Transverse colon (tissue), 4 donors: ENCODE data around the gene MAP9.

ENCODE experiments used
- EP300 ChIP-seq: sonication (generic); formaldehyde crosslinking; IDR thresholded peaks from one replicate; pipeline ENCODE4 v1.6.1; 2017; ENCODE audit warnings: antibody characterized with exemption, low read depth
- POLR2A ChIP-seq: fragments of 450-650 bp; IDR thresholded peaks from one replicate; pipeline ENCODE4 v1.6.1; 2016; ENCODE audit warnings: antibody characterized with exemption, mild to moderate bottlenecking, moderate library complexity
- POLR2AphosphoS5 ChIP-seq, 3 donors: sonication (generic); formaldehyde crosslinking; IDR thresholded peaks; one replicate each; pipeline ENCODE4 v1.6.1; 2016; ENCODE audit warnings: antibody characterized with exemption in 3 of 3
- TF ChIP-seq, protein P1 (sequence below), 5 experiments: fragments of 200-600 bp in 3 of 5; fragments of 450-650 bp in 2 of 5; sonication (generic) in 3 of 5; IDR thresholded peaks; 1 replicate in 2 of 5; 2 replicates in 3 of 5; pipeline ENCODE4 v1.5.1; 2016 to 2017; ENCODE audit warnings: antibody characterized with exemption in 5 of 5, inconsistent platforms in 3 of 5, mild to moderate bottlenecking in 2 of 5, moderate library complexity in 1 of 5

DNA sequence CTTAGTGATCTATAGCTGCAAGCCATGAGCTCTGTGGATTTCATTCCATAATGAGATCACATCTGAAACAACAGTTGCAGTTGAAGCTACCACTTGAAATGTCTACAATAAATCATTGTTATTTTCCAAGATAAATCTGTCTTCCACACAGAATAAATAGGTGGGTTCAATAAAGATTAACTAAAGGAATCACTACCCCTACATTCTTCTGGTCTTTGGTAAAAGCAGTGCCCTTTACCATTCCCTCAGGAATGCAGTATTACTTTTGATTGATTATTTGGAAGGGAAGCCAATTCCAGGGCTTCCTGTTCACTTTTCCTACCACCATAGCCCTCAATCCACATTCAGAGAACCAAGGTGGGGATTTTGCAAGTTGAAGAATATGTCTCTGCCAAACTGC, 38.9 kb upstream of the MAP9 start:
- TF ChIP-seq, protein P1, sequence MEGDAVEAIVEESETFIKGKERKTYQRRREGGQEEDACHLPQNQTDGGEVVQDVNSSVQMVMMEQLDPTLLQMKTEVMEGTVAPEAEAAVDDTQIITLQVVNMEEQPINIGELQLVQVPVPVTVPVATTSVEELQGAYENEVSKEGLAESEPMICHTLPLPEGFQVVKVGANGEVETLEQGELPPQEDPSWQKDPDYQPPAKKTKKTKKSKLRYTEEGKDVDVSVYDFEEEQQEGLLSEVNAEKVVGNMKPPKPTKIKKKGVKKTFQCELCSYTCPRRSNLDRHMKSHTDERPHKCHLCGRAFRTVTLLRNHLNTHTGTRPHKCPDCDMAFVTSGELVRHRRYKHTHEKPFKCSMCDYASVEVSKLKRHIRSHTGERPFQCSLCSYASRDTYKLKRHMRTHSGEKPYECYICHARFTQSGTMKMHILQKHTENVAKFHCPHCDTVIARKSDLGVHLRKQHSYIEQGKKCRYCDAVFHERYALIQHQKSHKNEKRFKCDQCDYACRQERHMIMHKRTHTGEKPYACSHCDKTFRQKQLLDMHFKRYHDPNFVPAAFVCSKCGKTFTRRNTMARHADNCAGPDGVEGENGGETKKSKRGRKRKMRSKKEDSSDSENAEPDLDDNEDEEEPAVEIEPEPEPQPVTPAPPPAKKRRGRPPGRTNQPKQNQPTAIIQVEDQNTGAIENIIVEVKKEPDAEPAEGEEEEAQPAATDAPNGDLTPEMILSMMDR (IDR thresholded peaks at IDR 0.05), result no peak
- no peak for TF ChIP-seq POLR2AphosphoS5 (IDR thresholded peaks at IDR 0.05)
- no peak for TF ChIP-seq EP300
- TF ChIP-seq POLR2A, result no peak
